ENCODE results near the gene IL1R1.

DNA sequence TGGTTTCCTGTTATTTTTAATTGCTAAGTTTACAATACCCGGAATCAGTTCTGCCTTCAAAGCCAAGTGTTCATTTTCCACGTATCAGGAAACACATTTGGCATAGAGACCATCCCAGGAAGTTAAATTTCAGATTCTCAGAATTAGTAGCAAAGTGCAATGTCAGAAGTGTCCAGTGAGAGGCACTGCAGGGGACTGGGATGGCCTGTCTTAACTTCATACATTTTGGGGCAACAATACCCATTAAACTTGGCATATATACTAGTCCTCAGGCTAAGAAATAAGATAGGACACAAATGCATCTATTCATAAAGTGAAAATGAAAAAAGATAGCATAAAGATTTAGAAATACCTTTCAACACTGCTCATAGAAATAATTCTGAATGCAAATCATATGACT lies 42.8 kb downstream of the IL1R1 start:
- TF ChIP-seq EZH2phosphoT487 (IDR thresholded peaks at IDR 0.05; ENCODE audit: borderline replicate concordance, low read depth, low read length): no peak
- TF ChIP-seq, protein P1, sequence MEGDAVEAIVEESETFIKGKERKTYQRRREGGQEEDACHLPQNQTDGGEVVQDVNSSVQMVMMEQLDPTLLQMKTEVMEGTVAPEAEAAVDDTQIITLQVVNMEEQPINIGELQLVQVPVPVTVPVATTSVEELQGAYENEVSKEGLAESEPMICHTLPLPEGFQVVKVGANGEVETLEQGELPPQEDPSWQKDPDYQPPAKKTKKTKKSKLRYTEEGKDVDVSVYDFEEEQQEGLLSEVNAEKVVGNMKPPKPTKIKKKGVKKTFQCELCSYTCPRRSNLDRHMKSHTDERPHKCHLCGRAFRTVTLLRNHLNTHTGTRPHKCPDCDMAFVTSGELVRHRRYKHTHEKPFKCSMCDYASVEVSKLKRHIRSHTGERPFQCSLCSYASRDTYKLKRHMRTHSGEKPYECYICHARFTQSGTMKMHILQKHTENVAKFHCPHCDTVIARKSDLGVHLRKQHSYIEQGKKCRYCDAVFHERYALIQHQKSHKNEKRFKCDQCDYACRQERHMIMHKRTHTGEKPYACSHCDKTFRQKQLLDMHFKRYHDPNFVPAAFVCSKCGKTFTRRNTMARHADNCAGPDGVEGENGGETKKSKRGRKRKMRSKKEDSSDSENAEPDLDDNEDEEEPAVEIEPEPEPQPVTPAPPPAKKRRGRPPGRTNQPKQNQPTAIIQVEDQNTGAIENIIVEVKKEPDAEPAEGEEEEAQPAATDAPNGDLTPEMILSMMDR (conservative IDR thresholded peaks at IDR 0.05; ENCODE audit: low read length): peak; percentile 59

Measured in OCI-LY7 (cell line).